Vagina (tissue), 2 donors: ENCODE measurements around the gene GANC.

Experiments used
- CTCF ChIP-seq, 3 experiments: fragments of 450-650 bp in 2 of 3; fragments of 200-600 bp in 1 of 3; sonication (generic) in 1 of 3; IDR thresholded peaks; one replicate each; pipeline ENCODE4 v1.5.1; 2017 to 2019; ENCODE audit warnings: antibody characterized with exemption in 3 of 3, mild to moderate bottlenecking in 2 of 3, moderate library complexity in 2 of 3
- POLR2A ChIP-seq, 2 donors: fragments of 450-650 bp; IDR thresholded peaks; one replicate each; pipeline ENCODE4 v1.6.1; 2017; ENCODE audit warnings: antibody characterized with exemption in 2 of 2, mild to moderate bottlenecking in 2 of 2, moderate library complexity in 2 of 2

DNA sequence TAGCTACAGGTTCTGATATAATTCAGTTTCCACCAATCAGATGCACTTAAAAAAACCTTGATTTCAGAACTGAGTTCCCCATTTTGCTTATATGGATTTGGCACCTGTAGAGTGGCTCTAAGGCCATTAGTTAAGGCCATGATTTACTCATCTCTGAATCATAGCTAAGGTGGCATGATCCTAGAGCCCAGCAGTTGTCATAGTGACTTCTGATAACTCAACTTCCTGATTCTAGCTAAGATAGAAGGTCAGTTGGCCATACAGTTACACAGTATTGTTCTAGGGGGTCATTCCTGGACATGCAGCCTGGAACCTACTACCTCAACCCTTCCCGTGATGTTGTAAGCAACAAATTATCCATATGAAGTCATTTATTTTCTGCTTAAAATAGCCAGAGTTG, 16.2 kb downstream of the GANC start:
- no peak for TF ChIP-seq POLR2A (IDR thresholded peaks at IDR 0.05)
- no peak for TF ChIP-seq CTCF (IDR thresholded peaks at IDR 0.05)
